ENCODE data around the gene LILRA5.
"Not testable (repeated sequence)": the region's sequence is repeated elsewhere in the genome, so short reads cannot be mapped to it uniquely, and the experiment has no call there.

The LILRA5 gene

GRCh38 chr19:54333586-54334298 is 20.8 kb upstream of the LILRA5 start:
- in situ Hi-C loops (cut with MboI; ENCODE audit: low pct_unique_long_range_greater_than_20kb, low sequenced_read_pairs, unreplicated experiment) = no loop called here
- no peak for TF ChIP-seq CTCF (IDR thresholded peaks at IDR 0.05; ENCODE audit: extremely low read depth, insufficient read depth, missing control alignments)
- no peak for DNase-seq (ENCODE audit: low spot score)

- DNase-seq (ENCODE audit: low spot score) = no peak
- TF ChIP-seq CTCF (IDR thresholded peaks at IDR 0.05; ENCODE audit: extremely low read depth, insufficient read depth, missing control alignments) = no peak
- in situ Hi-C loops (cut with MboI; ENCODE audit: low pct_unique_long_range_greater_than_20kb, low sequenced_read_pairs, unreplicated experiment) = no loop called here
Observed at GRCh38 chr19:54332149-54332548, 19.2 kb upstream of the LILRA5 start.

- in situ Hi-C loops (cut with MboI; ENCODE audit: low pct_unique_long_range_greater_than_20kb, low sequenced_read_pairs, unreplicated experiment) = no loop called here
- no peak for TF ChIP-seq CTCF (IDR thresholded peaks at IDR 0.05; ENCODE audit: extremely low read depth, insufficient read depth, missing control alignments)
- DNase-seq (ENCODE audit: low spot score) = no peak
Observed at GRCh38 chr19:54331626-54332025, 18.7 kb upstream of the LILRA5 start.

- no peak for DNase-seq (ENCODE audit: low spot score)
- TF ChIP-seq CTCF (IDR thresholded peaks at IDR 0.05; ENCODE audit: extremely low read depth, insufficient read depth, missing control alignments) = no peak
- in situ Hi-C loops (cut with MboI; ENCODE audit: low pct_unique_long_range_greater_than_20kb, low sequenced_read_pairs, unreplicated experiment) = no loop called here
Observed at GRCh38 chr19:54329476-54330165, 16.7 kb upstream of the LILRA5 start.

GRCh38 chr19:54328781-54329180 is 15.8 kb upstream of the LILRA5 start:
- in situ Hi-C loops (cut with MboI; ENCODE audit: low pct_unique_long_range_greater_than_20kb, low sequenced_read_pairs, unreplicated experiment); DNase-seq (ENCODE audit: low spot score): not testable (repeated sequence)

GRCh38 chr19:54325631-54326030 is 12.7 kb upstream of the LILRA5 start:
- TF ChIP-seq CTCF (IDR thresholded peaks at IDR 0.05; ENCODE audit: extremely low read depth, insufficient read depth, missing control alignments) = no peak
- no peak for DNase-seq (ENCODE audit: low spot score)
- in situ Hi-C loops (cut with MboI; ENCODE audit: low pct_unique_long_range_greater_than_20kb, low sequenced_read_pairs, unreplicated experiment) = no loop called here

- in situ Hi-C loops (cut with MboI; ENCODE audit: low pct_unique_long_range_greater_than_20kb, low sequenced_read_pairs, unreplicated experiment) = no loop called here
- TF ChIP-seq CTCF (IDR thresholded peaks at IDR 0.05; ENCODE audit: extremely low read depth, insufficient read depth, missing control alignments) = peak; percentile 78
- DNase-seq (ENCODE audit: low spot score) = peak; percentile 66
Observed at GRCh38 chr19:54325194-54325621, 12.2 kb upstream of the LILRA5 start.

Measured in GM13977 (cell line).